HCT116 (cell line): ENCODE results near the gene RPGRIP1. TPM values are rescaled to one million over a fixed set of nuclear protein-coding genes. Genes with fewer than 3 reads are reported as not detected.

Experiments used
- ATAC-seq: fragments of 200-7000 bp; cut with Tn5 transposase; 2 replicates; pipeline ENCODE4 v1.9.1; 2020; ENCODE audit warnings: mild to moderate bottlenecking, moderate library complexity
- BruUV-seq: library from RNA; stranded (reverse); fragments of 400-500 nt; replicated peaks from 2 replicates; lab custom pipeline; 2021; lab: Mats Ljungman, UMichigan
- CTCF ChIA-PET: fragments of 300-600 bp; sonication (Branson Sonifier 250); formaldehyde crosslinking; loops from one replicate; lab custom pipeline; 2021; ENCODE audit warnings: antibody characterized with exemption; lab: Charles Lee
- POLR2A ChIA-PET: fragments of 300-600, 350-600 bp; sonication (Branson Sonifier 250); formaldehyde crosslinking; loops from one replicate; lab custom pipeline; 2021; ENCODE audit warnings: antibody characterized with exemption; lab: Charles Lee
- RAD21 ChIA-PET, 2 experiments: fragments of 300-600 bp; sonication (Branson Sonifier 250); formaldehyde crosslinking; loops; one replicate each; lab custom pipeline; 2023; ENCODE audit warnings: low total read pairs in 2 of 2; ENCODE audit not compliant: uncharacterized antibody in 2 of 2, unreplicated experiment in 2 of 2, low non-redundant PET in 1 of 2; lab: Charles Lee
- DNase-seq: peaks from one replicate; pipeline ENCODE4 v3.0.0-alpha.2; 2010; ENCODE audit warnings: low read depth, low spot score
- H2AFZ ChIP-seq: fragments of 200-600 bp; shearing (Covaris generic), sonication (generic); 2 replicates; pipeline ENCODE4 v1.6.1; 2017; ENCODE audit warnings: low read depth, mixed run types, mixed read lengths, antibody characterized with exemption, low read length; ENCODE audit not compliant: poor library complexity, severe bottlenecking
- H3K27ac ChIP-seq: 2 replicates; pipeline ENCODE4 v1.5.1; 2012; ENCODE audit warnings: low read depth, low read length
- H3K27me3 ChIP-seq: fragments of 200-600 bp; sonication (generic); 2 replicates; pipeline ENCODE4 v1.6.1; 2016; ENCODE audit warnings: mixed run types, low read length, mixed read lengths; ENCODE audit not compliant: insufficient read depth
- H3K36me3 ChIP-seq, 2 experiments: fragments of 200-500 bp in 1 of 2; fragments of 200-600 bp in 1 of 2; sonication (Bioruptor generic) in 1 of 2; sonication (generic) in 1 of 2; 2 replicates each; pipeline versions ENCODE4 v1.5.1 to v1.6.1; 2014 to 2016; ENCODE audit warnings: low read length in 2 of 2, inconsistent platforms in 1 of 2, mixed read lengths in 1 of 2, mixed run types in 1 of 2; ENCODE audit not compliant: insufficient read depth in 2 of 2, control insufficient read depth in 1 of 2
- H3K4me1 ChIP-seq, 2 experiments: fragments of 200-600 bp in 1 of 2; sonication (generic) in 1 of 2; 2 replicates each; pipeline versions ENCODE4 v1.5.1 to v1.6.1; 2012 to 2017; ENCODE audit warnings: low read length in 2 of 2, inconsistent platforms in 1 of 2, mild to moderate bottlenecking in 1 of 2, mixed read lengths in 1 of 2, mixed run types in 1 of 2, moderate library complexity in 1 of 2; ENCODE audit not compliant: insufficient read depth in 2 of 2, control insufficient read depth in 1 of 2
- H3K4me2 ChIP-seq: fragments of 200-600 bp; sonication (generic); 2 replicates; pipeline ENCODE4 v1.6.1; 2017; ENCODE audit warnings: mixed run types, low read length, mixed read lengths
- H3K4me3 ChIP-seq, 2 experiments: fragments of 200-600 bp in 1 of 2; sonication (generic) in 1 of 2; replicated peaks in 1 of 2; 2 replicates each; pipeline ENCODE4 v1.5.1; 2011 to 2016; ENCODE audit warnings: low read length in 2 of 2, control low read depth in 1 of 2, low read depth in 1 of 2, mild to moderate bottlenecking in 1 of 2, mixed read lengths in 1 of 2, mixed run types in 1 of 2
- H3K79me2 ChIP-seq: fragments of 200-600 bp; sonication (generic); 2 replicates; pipeline ENCODE4 v1.6.1; 2017; ENCODE audit warnings: mild to moderate bottlenecking, mixed run types, low read length, moderate library complexity, mixed read lengths; ENCODE audit not compliant: insufficient read depth
- H3K9ac ChIP-seq: fragments of 200-600 bp; sonication (generic); 2 replicates; pipeline ENCODE4 v1.6.1; 2016; ENCODE audit warnings: low read length, mixed read lengths
- H3K9me2 ChIP-seq: fragments of 200-600 bp; sonication (generic), shearing (Covaris generic); 2 replicates; pipeline ENCODE4 v1.6.1; 2017; ENCODE audit warnings: mixed run types, mild to moderate bottlenecking, moderate library complexity; ENCODE audit not compliant: insufficient read depth
- H3K9me3 ChIP-seq, 2 experiments: fragments of 200-500 bp in 1 of 2; fragments of 200-600 bp in 1 of 2; sonication (Bioruptor generic) in 1 of 2; sonication (generic) in 1 of 2; 2 replicates each; pipeline ENCODE4 v1.6.1; 2014 to 2017; ENCODE audit warnings: low read length in 2 of 2, mixed read lengths in 2 of 2, inconsistent platforms in 1 of 2, low read depth in 1 of 2, mild to moderate bottlenecking in 1 of 2, mixed run types in 1 of 2, moderate library complexity in 1 of 2; ENCODE audit not compliant: control insufficient read depth in 1 of 2, insufficient read depth in 1 of 2
- H4K20me1 ChIP-seq: fragments of 200-600 bp; sonication (generic), shearing (Covaris generic); 2 replicates; pipeline ENCODE4 v1.6.1; 2017; ENCODE audit warnings: mixed run types, mild to moderate bottlenecking, moderate library complexity; ENCODE audit not compliant: insufficient read depth
- CEBPB ChIP-seq: IDR thresholded peaks from 2 replicates; pipeline ENCODE4 v1.6.1; 2012; ENCODE audit warnings: low read depth
- ELF1 ChIP-seq: IDR thresholded peaks from 2 replicates; pipeline ENCODE4 v1.6.1; 2012; ENCODE audit warnings: low read depth, borderline replicate concordance
- EZH2phosphoT487 ChIP-seq: fragments of 200-600 bp; IDR thresholded peaks from 2 replicates; pipeline ENCODE4 v1.6.1; 2018; ENCODE audit warnings: antibody characterized with exemption, borderline replicate concordance
- RAD21 ChIP-seq: IDR thresholded peaks from 2 replicates; pipeline ENCODE4 v1.6.1; 2012; ENCODE audit warnings: low read depth, mild to moderate bottlenecking
- intact Hi-C: fragments of 100-400 bp; cut with micrococcal nuclease; formaldehyde crosslinking; loops from 2 replicates; pipeline ENCODE4 v1.10.0; 2022
- total RNA-seq: library from RNA; stranded (reverse); gene quantifications from one replicate; pipeline ENCODE4 v1.2.1, GENCODE V29; 2021; ENCODE audit not compliant: unreplicated experiment
- TF ChIP-seq, protein P1 (sequence below), 3 experiments: fragments of 200-600 bp in 1 of 3; sonication (generic) in 1 of 3; IDR thresholded peaks in 2 of 3; conservative IDR thresholded peaks in 1 of 3; 2 replicates each; pipeline ENCODE4 v1.5.1; 2012 to 2017; ENCODE audit warnings: low read depth in 2 of 3, low read length in 2 of 3, antibody characterized with exemption in 1 of 3, borderline replicate concordance in 1 of 3, control low read depth in 1 of 3, mild to moderate bottlenecking in 1 of 3, mixed read lengths in 1 of 3, mixed run types in 1 of 3, moderate library complexity in 1 of 3; ENCODE audit not compliant: insufficient read depth in 1 of 3

Gene RPGRIP1
- total RNA-seq, 1 experiment from 2014 or later, result not detected

DNA sequence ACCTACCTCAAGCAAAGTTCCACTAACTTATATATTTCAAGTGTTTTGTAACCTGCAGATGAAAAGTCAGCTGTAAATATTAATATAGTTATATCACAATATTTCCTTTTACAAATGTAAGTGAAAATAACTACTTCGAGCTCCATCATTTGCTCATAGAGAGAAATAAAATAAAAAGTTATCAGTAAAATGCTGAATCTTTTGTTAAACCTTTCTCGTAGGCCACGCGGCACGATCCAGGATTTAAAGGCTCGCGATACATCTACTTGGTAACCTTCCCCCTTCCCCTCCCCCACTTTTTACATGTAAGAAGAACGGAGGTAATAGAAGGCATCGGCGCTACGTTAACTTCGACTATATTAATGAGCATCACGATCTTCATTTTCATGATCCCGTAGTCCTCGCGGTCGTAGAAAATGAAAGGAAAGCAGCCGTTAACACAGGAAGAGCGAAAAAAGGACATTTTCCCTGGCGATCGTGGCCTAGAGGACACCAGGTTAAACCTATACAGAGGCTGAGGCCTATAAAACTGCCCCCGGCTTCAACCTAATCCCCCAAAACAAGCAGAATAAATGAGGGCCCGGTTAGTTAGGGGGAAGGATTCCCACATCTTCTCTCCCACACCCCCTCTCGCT lies 11.1 kb upstream of the RPGRIP1 start:
- Histone ChIP-seq H3K27me3 (no peaks in the 10 kb centered on the region), H4K20me1 (peaks cover 44% of the 10 kb centered on the region), H3K4me2 (peak overlapping the region; percentile 95), H3K4me3 (peak overlapping the region; percentile 91 to 98), H2AFZ (no peak overlapping the region), H3K79me2 (peaks cover 56% of the 10 kb centered on the region), H3K9me3 (no peaks in the 10 kb centered on the region), H3K9me2 (no peaks in the 10 kb centered on the region), H3K27ac (peak overlapping the region; percentile 57), H3K36me3 (peaks cover 33 to 41% of the 10 kb centered on the region in 2 experiments), H3K4me1 (peaks cover 14 to 50% of the 10 kb centered on the region in 2 experiments), H3K9ac (peak overlapping the region; percentile 100)
- TSS peak; percentile 57 for BruUV-seq
- ATAC-seq, result peak; percentile 3
- DNase-seq, result peak; percentile 24
- intact Hi-C loops, result no loop called here
- ChIA-PET CTCF (no interaction called here), POLR2A (no interaction called here), RAD21 (no interaction called here)
- TF ChIP-seq RAD21 (no peak), CEBPB (no peak), ELF1 (no peak), EZH2phosphoT487 (no peak)
- TF ChIP-seq, protein P1, sequence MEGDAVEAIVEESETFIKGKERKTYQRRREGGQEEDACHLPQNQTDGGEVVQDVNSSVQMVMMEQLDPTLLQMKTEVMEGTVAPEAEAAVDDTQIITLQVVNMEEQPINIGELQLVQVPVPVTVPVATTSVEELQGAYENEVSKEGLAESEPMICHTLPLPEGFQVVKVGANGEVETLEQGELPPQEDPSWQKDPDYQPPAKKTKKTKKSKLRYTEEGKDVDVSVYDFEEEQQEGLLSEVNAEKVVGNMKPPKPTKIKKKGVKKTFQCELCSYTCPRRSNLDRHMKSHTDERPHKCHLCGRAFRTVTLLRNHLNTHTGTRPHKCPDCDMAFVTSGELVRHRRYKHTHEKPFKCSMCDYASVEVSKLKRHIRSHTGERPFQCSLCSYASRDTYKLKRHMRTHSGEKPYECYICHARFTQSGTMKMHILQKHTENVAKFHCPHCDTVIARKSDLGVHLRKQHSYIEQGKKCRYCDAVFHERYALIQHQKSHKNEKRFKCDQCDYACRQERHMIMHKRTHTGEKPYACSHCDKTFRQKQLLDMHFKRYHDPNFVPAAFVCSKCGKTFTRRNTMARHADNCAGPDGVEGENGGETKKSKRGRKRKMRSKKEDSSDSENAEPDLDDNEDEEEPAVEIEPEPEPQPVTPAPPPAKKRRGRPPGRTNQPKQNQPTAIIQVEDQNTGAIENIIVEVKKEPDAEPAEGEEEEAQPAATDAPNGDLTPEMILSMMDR (IDR thresholded peaks at IDR 0.05 in 2 of 3, conservative IDR thresholded peaks at IDR 0.05 in 1 of 3; ENCODE audit: borderline replicate concordance in 1 of 3, insufficient read depth in 1 of 3, low read depth in 2 of 3, low read length in 2 of 3), result no peak
